Vagina (tissue), 2 donors: Measurements from ENCODE around the gene AP3B2.

Experiments used
- POLR2A ChIP-seq, 2 donors: fragments of 450-650 bp; IDR thresholded peaks; one replicate each; pipeline ENCODE4 v1.6.1; 2017; ENCODE audit warnings: antibody characterized with exemption in 2 of 2, mild to moderate bottlenecking in 2 of 2, moderate library complexity in 2 of 2
- TF ChIP-seq, protein P1 (sequence below), 3 experiments: fragments of 450-650 bp in 2 of 3; fragments of 200-600 bp in 1 of 3; sonication (generic) in 1 of 3; IDR thresholded peaks; one replicate each; pipeline ENCODE4 v1.5.1; 2017 to 2019; ENCODE audit warnings: antibody characterized with exemption in 3 of 3, mild to moderate bottlenecking in 2 of 3, moderate library complexity in 2 of 3

DNA sequence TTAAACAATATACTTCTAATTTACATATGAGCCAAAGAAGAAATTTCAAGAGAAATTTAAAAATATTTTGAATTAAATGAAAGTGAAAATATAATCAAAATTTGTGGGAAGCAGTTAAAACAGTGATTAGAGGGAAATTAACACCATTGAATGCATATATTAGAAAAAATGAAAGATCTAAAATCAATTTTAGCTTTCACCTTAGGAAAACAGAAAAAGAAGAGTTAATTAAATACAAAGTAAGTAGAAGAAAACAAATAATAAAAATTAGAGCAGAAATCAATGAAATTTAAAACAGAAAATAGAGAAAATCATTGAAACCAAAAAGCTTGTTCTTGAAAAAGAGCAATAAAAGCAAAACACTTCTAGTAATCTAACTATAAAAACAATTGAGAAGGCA lies 38.6 kb upstream of the AP3B2 start:
- TF ChIP-seq, protein P1, sequence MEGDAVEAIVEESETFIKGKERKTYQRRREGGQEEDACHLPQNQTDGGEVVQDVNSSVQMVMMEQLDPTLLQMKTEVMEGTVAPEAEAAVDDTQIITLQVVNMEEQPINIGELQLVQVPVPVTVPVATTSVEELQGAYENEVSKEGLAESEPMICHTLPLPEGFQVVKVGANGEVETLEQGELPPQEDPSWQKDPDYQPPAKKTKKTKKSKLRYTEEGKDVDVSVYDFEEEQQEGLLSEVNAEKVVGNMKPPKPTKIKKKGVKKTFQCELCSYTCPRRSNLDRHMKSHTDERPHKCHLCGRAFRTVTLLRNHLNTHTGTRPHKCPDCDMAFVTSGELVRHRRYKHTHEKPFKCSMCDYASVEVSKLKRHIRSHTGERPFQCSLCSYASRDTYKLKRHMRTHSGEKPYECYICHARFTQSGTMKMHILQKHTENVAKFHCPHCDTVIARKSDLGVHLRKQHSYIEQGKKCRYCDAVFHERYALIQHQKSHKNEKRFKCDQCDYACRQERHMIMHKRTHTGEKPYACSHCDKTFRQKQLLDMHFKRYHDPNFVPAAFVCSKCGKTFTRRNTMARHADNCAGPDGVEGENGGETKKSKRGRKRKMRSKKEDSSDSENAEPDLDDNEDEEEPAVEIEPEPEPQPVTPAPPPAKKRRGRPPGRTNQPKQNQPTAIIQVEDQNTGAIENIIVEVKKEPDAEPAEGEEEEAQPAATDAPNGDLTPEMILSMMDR (IDR thresholded peaks at IDR 0.05): no peak
- no peak for TF ChIP-seq POLR2A (IDR thresholded peaks at IDR 0.05)
